Measurements from ENCODE around the gene LRRC2.

LRRC2 gene

DNA sequence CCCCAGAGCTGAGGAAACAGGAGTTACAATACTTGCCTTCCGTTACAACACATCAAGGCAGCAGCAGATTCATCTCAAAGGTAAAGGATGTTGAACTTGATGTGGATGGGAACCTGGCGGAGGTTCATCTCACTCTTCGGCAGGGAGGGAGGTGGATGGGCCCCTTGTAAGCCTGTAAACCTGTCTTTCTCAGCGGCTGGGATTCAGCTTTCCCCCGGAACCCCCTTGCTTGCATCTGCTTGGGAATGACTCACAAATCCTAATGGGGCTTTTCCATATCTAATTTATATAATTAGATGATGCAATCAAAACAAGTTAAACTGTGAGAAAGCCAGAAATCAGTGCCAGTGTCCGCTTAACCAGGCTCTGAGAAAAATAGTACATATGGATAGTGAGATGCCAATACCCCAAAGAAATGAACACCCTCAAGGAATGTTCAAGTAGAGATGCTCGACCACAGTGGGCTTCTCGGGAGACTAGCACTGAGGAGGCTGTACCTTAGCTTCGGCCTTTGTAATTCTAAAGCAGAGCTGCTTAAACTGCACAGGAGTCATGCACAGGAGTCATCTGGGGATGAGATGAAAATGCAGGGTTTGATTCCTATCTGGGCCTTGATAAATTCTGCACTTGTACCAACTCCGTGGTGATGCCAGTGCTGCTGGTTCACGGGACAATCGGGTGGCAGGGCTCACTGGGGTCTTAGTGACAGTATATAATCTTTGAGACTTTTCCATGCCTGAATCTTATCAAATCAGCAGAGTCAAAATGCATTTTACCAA is 44.0 kb upstream of the LRRC2 start:
- TF ChIP-seq, protein P1, sequence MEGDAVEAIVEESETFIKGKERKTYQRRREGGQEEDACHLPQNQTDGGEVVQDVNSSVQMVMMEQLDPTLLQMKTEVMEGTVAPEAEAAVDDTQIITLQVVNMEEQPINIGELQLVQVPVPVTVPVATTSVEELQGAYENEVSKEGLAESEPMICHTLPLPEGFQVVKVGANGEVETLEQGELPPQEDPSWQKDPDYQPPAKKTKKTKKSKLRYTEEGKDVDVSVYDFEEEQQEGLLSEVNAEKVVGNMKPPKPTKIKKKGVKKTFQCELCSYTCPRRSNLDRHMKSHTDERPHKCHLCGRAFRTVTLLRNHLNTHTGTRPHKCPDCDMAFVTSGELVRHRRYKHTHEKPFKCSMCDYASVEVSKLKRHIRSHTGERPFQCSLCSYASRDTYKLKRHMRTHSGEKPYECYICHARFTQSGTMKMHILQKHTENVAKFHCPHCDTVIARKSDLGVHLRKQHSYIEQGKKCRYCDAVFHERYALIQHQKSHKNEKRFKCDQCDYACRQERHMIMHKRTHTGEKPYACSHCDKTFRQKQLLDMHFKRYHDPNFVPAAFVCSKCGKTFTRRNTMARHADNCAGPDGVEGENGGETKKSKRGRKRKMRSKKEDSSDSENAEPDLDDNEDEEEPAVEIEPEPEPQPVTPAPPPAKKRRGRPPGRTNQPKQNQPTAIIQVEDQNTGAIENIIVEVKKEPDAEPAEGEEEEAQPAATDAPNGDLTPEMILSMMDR (IDR thresholded peaks at IDR 0.05): no peak
- Histone ChIP-seq H3K4me3 (ENCODE audit: low read depth in 1 of 2, low read length in 1 of 2) (no peak overlapping the region), H3K27ac (no peak overlapping the region), H3K4me1 (ENCODE audit: control insufficient read depth in 1 of 2, insufficient read depth in 1 of 2, low read depth in 1 of 2, low read length in 1 of 2) (no peaks in the 10 kb centered on the region), H3K9me3 (no peaks in the 10 kb centered on the region), H3K36me3 (no peaks in the 10 kb centered on the region), H3K27me3 (no peaks in the 10 kb centered on the region)

DNA sequence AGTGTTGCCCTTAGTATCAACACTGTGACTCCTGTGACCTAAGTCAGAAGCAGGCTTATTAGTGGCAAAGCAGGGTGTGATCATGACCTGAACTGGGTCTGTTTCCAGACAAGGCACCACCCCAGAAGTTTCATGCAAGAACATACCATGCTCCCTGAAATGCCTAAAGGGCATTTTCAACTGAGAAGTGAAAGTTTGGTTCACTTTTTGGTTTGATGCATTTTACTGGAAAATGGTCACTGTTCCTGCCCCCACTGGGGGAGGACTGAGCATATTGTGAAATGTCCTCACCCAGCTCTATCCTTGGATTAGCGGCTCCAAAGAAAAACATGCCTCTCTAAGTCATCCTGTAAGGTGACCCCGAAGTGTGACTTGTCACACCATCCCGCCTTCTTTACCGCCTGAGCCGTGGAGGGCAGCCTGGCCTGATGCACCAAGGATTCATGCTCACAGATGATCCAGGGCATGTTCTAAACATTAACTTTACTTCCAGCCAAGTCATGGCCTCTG is 43.2 kb upstream of the LRRC2 start:
- no peaks in the 10 kb centered on the region for H3K36me3 ChIP-seq
- TF ChIP-seq, protein P1 (IDR thresholded peaks at IDR 0.05): no peak
- no peaks in the 10 kb centered on the region for H3K27me3 ChIP-seq
- no peak overlapping the region for H3K4me3 ChIP-seq (ENCODE audit: low read depth in 1 of 2, low read length in 1 of 2)
- H3K9me3 ChIP-seq: no peaks in the 10 kb centered on the region
- H3K4me1 ChIP-seq (ENCODE audit: control insufficient read depth in 1 of 2, insufficient read depth in 1 of 2, low read depth in 1 of 2, low read length in 1 of 2): no peaks in the 10 kb centered on the region
- H3K27ac ChIP-seq: no peak overlapping the region

DNA sequence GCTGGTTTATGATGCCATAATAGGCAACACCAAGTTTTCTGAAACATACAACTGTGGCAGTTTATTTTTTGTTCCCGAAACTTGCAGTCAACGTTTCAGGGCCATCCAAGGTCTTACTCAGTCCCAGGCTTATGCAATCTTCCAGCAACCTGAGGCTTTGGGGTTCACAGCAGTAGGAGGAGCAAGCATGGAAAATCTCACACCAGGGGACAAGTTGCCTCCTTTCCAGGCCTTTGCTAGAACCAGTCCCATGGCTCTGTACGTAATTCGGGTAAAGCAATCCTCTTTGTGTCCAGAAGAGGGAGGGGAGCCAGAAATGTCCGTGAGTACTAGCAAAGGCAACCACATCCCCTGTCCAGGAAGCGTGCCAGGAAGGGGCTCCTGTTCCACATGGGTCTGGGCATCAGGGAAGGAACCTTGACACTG is 41.5 kb upstream of the LRRC2 start:
- Histone ChIP-seq H3K27me3 (no peaks in the 10 kb centered on the region), H3K27ac (no peak overlapping the region), H3K4me3 (ENCODE audit: low read depth in 1 of 2, low read length in 1 of 2) (no peak overlapping the region), H3K4me1 (ENCODE audit: control insufficient read depth in 1 of 2, insufficient read depth in 1 of 2, low read depth in 1 of 2, low read length in 1 of 2) (peaks cover 3 to 4% of the 10 kb centered on the region in 2 experiments), H3K36me3 (no peaks in the 10 kb centered on the region), H3K9me3 (no peaks in the 10 kb centered on the region)
- TF ChIP-seq, protein P1 (IDR thresholded peaks at IDR 0.05): no peak

DNA sequence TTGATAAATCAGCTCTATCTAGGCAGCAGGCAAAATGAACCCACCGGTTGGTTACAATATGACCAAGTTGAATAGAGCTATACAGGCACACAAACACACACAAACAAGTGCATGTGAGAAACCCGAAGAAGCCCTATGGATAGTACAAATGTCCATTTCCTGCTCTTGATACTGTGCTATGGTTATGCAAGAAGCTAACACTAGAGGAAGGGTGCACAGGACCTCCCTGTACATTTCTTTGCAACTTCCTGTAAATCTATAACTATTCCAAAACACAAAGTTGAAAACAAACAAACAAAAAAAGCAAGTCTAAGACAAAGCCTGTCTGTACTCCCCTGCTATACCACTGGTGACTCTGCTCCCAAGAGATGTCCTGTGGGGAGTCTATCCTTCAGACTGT is 38.0 kb upstream of the LRRC2 start:
- Histone ChIP-seq H3K4me3 (ENCODE audit: low read depth in 1 of 2, low read length in 1 of 2) (no peak overlapping the region), H3K4me1 (ENCODE audit: control insufficient read depth in 1 of 2, insufficient read depth in 1 of 2, low read depth in 1 of 2, low read length in 1 of 2) (peaks cover 3 to 4% of the 10 kb centered on the region in 2 experiments), H3K36me3 (no peaks in the 10 kb centered on the region), H3K27ac (no peak overlapping the region), H3K9me3 (no peaks in the 10 kb centered on the region), H3K27me3 (no peaks in the 10 kb centered on the region)
- TF ChIP-seq, protein P1 (IDR thresholded peaks at IDR 0.05): no peak

DNA sequence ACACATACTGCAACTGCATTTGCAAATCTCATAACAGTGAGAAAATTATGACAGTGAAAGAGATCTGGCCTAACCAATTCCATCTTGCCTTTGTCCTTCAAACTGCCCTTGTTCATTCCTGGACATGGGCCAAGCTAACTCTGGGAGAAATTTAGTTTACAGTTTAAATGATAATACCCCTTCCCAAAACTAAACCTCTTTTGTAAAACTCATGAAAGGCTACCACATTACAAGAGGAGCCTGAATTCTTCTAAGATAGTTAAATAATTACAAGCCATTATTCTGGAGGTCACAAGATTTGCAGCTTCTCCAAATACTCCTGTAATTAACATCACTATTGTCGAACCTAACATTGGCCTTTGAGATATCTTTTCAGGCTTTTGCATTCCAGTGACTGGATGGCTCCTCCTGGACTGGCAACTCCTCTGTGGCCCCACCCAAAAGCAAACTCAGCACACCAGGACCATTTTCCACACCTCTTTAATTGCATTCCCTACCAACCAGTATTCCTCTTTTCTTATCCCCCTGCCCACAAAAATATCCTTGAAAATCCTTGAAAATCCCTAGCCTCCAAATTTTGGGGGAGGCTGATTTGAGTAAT is 37.4 kb upstream of the LRRC2 start:
- TF ChIP-seq, protein P1 (IDR thresholded peaks at IDR 0.05): no peak
- Histone ChIP-seq H3K27ac (no peak overlapping the region), H3K9me3 (no peaks in the 10 kb centered on the region), H3K4me1 (ENCODE audit: control insufficient read depth in 1 of 2, insufficient read depth in 1 of 2, low read depth in 1 of 2, low read length in 1 of 2) (peaks cover 3 to 4% of the 10 kb centered on the region in 2 experiments), H3K27me3 (no peaks in the 10 kb centered on the region), H3K36me3 (no peaks in the 10 kb centered on the region), H3K4me3 (ENCODE audit: low read depth in 1 of 2, low read length in 1 of 2) (no peak overlapping the region)
